BJ (cell line): ENCODE measurements around the gene THRSP. TPM values are rescaled to one million over a fixed set of nuclear protein-coding genes. Genes with fewer than 3 reads are reported as not detected.

ENCODE experiments used
- CTCF ChIA-PET: fragments of 350-600 bp; formaldehyde crosslinking; extraction: SDS; loops from one replicate; lab custom pipeline; 2021; ENCODE audit warnings: antibody characterized with exemption, inconsistent platforms; lab: Yijun Ruan, JAX
- POLR2A ChIA-PET: fragments of 300-600 bp; sonication (Branson Sonifier 250); formaldehyde crosslinking; extraction: SDS; loops from one replicate; lab custom pipeline; 2021; ENCODE audit warnings: antibody characterized with exemption; lab: Charles Lee
- DNase-seq: peaks from one replicate; pipeline ENCODE4 v3.0.0-alpha.2; 2011; ENCODE audit warnings: low read depth
- H3K27me3 ChIP-seq: 2 replicates; pipeline ENCODE4 v1.6.0; 2011; ENCODE audit warnings: low read length; ENCODE audit not compliant: control insufficient read depth, insufficient read depth
- H3K36me3 ChIP-seq: 2 replicates; pipeline ENCODE4 v1.5.1; 2011; ENCODE audit warnings: low read length; ENCODE audit not compliant: control insufficient read depth, insufficient read depth
- H3K4me3 ChIP-seq: 2 replicates; pipeline ENCODE4 v1.5.1; 2011; ENCODE audit warnings: low read depth, mild to moderate bottlenecking, control low read depth, low read length
- CTCF ChIP-seq: IDR thresholded peaks from 2 replicates; pipeline ENCODE4 v1.5.1; 2011; ENCODE audit warnings: low read depth, mild to moderate bottlenecking, control low read depth, inconsistent platforms, low read length, moderate library complexity; ENCODE audit not compliant: insufficient read depth
- polyA plus RNA-seq: library from polyadenylated mRNA; depleted of rRNA; stranded (reverse); fragments of >200 nt; gene quantifications from 2 replicates; pipeline ENCODE4 v1.2.3, GENCODE V29; 2011

The THRSP gene
- polyA plus RNA-seq, 1 experiment = not detected

- CTCF ChIA-PET = no interaction called here
- DNase-seq = no peak
- POLR2A ChIA-PET = no interaction called here
- Histone ChIP-seq H3K36me3 (peaks cover 5% of the 10 kb centered on the region; the same call in 1 of the 2 replicates), H3K27me3 (no peaks in the 10 kb centered on the region), H3K4me3 (no peak overlapping the region)
- TF ChIP-seq CTCF = no peak
Measured at GRCh38 chr11:78066471-78066870, 2.8 kb downstream of the THRSP start.

- ChIA-PET POLR2A (no interaction called here), CTCF (interaction anchor here (1.4 kb wide), 1 partner anchor 22 kb away, joined by 6 read pairs; no protein-coding TSS in a partner anchor)
- Histone ChIP-seq H3K4me3 (no peak overlapping the region), H3K27me3 (no peaks in the 10 kb centered on the region), H3K36me3 (peaks cover 6% of the 10 kb centered on the region; the same call in 1 of the 2 replicates)
- DNase-seq = no peak
- TF ChIP-seq CTCF = no peak
Measured at GRCh38 chr11:78067704-78068103, 4.0 kb downstream of the THRSP start.

- CTCF ChIA-PET = interaction anchor here (0.8 kb wide), 1 partner anchor 9 kb away, joined by 3 read pairs; no protein-coding TSS in a partner anchor
- POLR2A ChIA-PET = interaction anchor here (0.6 kb wide), 1 partner anchor 10 kb away, joined by 3 read pairs; no protein-coding TSS in a partner anchor
- no peak overlapping the region for H3K4me3 ChIP-seq
- no peaks in the 10 kb centered on the region for H3K27me3 ChIP-seq
- no peak for TF ChIP-seq CTCF
- DNase-seq = no peak
- peaks cover 6% of the 10 kb centered on the region; the same call in 1 of the 2 replicates for H3K36me3 ChIP-seq
Measured at GRCh38 chr11:78069465-78069864, 5.8 kb downstream of the THRSP start.

- Histone ChIP-seq H3K4me3 (no peak overlapping the region), H3K27me3 (no peaks in the 10 kb centered on the region), H3K36me3 (peaks cover 6% of the 10 kb centered on the region; the same call in 1 of the 2 replicates)
- TF ChIP-seq CTCF = no peak
- CTCF ChIA-PET = interaction anchor here (0.6 to 1.2 kb wide), 2 partner anchors 25 to 39 kb away, joined by 3 to 4 read pairs; no protein-coding TSS in a partner anchor
- DNase-seq = no peak
- POLR2A ChIA-PET = no interaction called here
Measured at GRCh38 chr11:78070621-78071020, 7.0 kb downstream of the THRSP start.

- DNase-seq = no peak
- Histone ChIP-seq H3K27me3 (no peaks in the 10 kb centered on the region), H3K36me3 (peaks cover 6% of the 10 kb centered on the region; the same call in 1 of the 2 replicates), H3K4me3 (no peak overlapping the region)
- POLR2A ChIA-PET = no interaction called here
- CTCF ChIA-PET = no interaction called here
- TF ChIP-seq CTCF = no peak
Measured at GRCh38 chr11:78071717-78072116, 8.1 kb downstream of the THRSP start.
